Measurements from ENCODE around the gene CFAP210.

GRCh38 chr2:169683054-169683424 is 11.2 kb downstream of the CFAP210 start:
- TF ChIP-seq CTCF (IDR thresholded peaks at IDR 0.05 in 2 of 3, conservative IDR thresholded peaks at IDR 0.05 in 1 of 3; ENCODE audit: borderline replicate concordance in 1 of 3, insufficient read depth in 1 of 3, low read depth in 2 of 3, low read length in 2 of 3), result no peak
- TF ChIP-seq POLR2AphosphoS5 (IDR thresholded peaks at IDR 0.05; ENCODE audit: low read depth, low read length), result no peak
- no peak for TF ChIP-seq RAD21 (IDR thresholded peaks at IDR 0.05; ENCODE audit: low read depth)
- no peak for TF ChIP-seq EZH2 (IDR thresholded peaks at IDR 0.05)
- no peak for TF ChIP-seq YY1 (IDR thresholded peaks at IDR 0.05; ENCODE audit: extremely low read depth, insufficient replicate concordance, low read depth, low read length)

Measured in HCT116 (cell line).